ENCODE data around the gene KLF16.
A peak's percentile ranks its signal among the peaks of the same experiment; 100 is the strongest.

The KLF16 gene

GRCh38 chr19:1843116-1843515, 20.3 kb downstream of the KLF16 start:
- no peak for DNase-seq (ENCODE audit: low read depth in 2 of 2)

GRCh38 chr19:1841209-1841924, 22.0 kb downstream of the KLF16 start:
- no peak for DNase-seq (ENCODE audit: low read depth in 2 of 2)

GRCh38 chr19:1840541-1841115, 22.8 kb downstream of the KLF16 start:
- DNase-seq (ENCODE audit: low read depth in 2 of 2) = no peak

- DNase-seq (ENCODE audit: low read depth in 2 of 2) = no peak
These were observed 23.5 kb downstream of the KLF16 start for GRCh38 chr19:1839658-1840540.

- no peak for DNase-seq (ENCODE audit: low read depth in 2 of 2)
These were observed 25.7 kb downstream of the KLF16 start for GRCh38 chr19:1837625-1838105.

- DNase-seq (ENCODE audit: low read depth in 2 of 2) = no peak
These were observed 26.2 kb downstream of the KLF16 start for GRCh38 chr19:1837222-1837565.

GRCh38 chr19:1836458-1837221, 26.7 kb downstream of the KLF16 start:
- DNase-seq (ENCODE audit: low read depth in 2 of 2) = no peak

GRCh38 chr19:1833540-1833939, 29.8 kb downstream of the KLF16 start:
- DNase-seq (ENCODE audit: low read depth in 2 of 2) = no peak

- no peak for DNase-seq (ENCODE audit: low read depth in 2 of 2)
These were observed 31.2 kb downstream of the KLF16 start for GRCh38 chr19:1832046-1832663.

GRCh38 chr19:1830978-1831377, 32.4 kb downstream of the KLF16 start:
- DNase-seq (ENCODE audit: low read depth in 2 of 2) = no peak

- no peak for DNase-seq (ENCODE audit: low read depth in 2 of 2)
These were observed 32.8 kb downstream of the KLF16 start for GRCh38 chr19:1830568-1830967.

GRCh38 chr19:1829958-1830357, 33.4 kb downstream of the KLF16 start:
- DNase-seq (ENCODE audit: low read depth in 2 of 2) = no peak

GRCh38 chr19:1828279-1829238, 34.8 kb downstream of the KLF16 start:
- DNase-seq (ENCODE audit: low read depth in 2 of 2) = no peak

- no peak for DNase-seq (ENCODE audit: low read depth in 2 of 2)
These were observed 35.7 kb downstream of the KLF16 start for GRCh38 chr19:1827566-1828278.

GRCh38 chr19:1826557-1827521, 36.5 kb downstream of the KLF16 start:
- no peak for DNase-seq (ENCODE audit: low read depth in 2 of 2)

- peak; percentile 56 to 63 for DNase-seq (ENCODE audit: low read depth in 2 of 2)
These were observed 37.3 kb downstream of the KLF16 start for GRCh38 chr19:1825909-1826556.

GRCh38 chr19:1824252-1824622, 39.1 kb downstream of the KLF16 start:
- DNase-seq (ENCODE audit: low read depth in 2 of 2) = no peak

Measured in stimulated activated CD8-positive, alpha-beta memory T cell treated with anti-CD3 and anti-CD28 coated beads, Interleukin-2, amount 100 ng/mL, for 1 hour (primary cell).